Fibroblast of mammary gland (primary cell): ENCODE results near the gene ATF7.

Source experiments
- DNase-seq: peaks from one replicate; pipeline ENCODE4 v3.0.0-alpha.2; 2010; ENCODE audit warnings: low read depth
- H3K4me3 ChIP-seq: 2 replicates; pipeline ENCODE4 v1.5.1; 2011; ENCODE audit warnings: low read depth, mild to moderate bottlenecking, low read length, moderate library complexity; ENCODE audit not compliant: control insufficient read depth
- CTCF ChIP-seq: conservative IDR thresholded peaks from 2 replicates; pipeline ENCODE4 v1.5.1; 2011; ENCODE audit warnings: low read depth, low read length, inconsistent platforms; ENCODE audit not compliant: control insufficient read depth, insufficient read depth

ATF7 gene

GRCh38 chr12:53591301-53592206 lies 34.6 kb downstream of the ATF7 start:
- TF ChIP-seq CTCF: no peak
- DNase-seq: no peak
- no peak overlapping the region for H3K4me3 ChIP-seq

GRCh38 chr12:53590652-53591051 lies 35.5 kb downstream of the ATF7 start:
- TF ChIP-seq CTCF: no peak
- no peak overlapping the region for H3K4me3 ChIP-seq
- DNase-seq: no peak

GRCh38 chr12:53589915-53590314 lies 36.3 kb downstream of the ATF7 start:
- H3K4me3 ChIP-seq: no peak overlapping the region
- TF ChIP-seq CTCF: no peak
- DNase-seq: no peak

GRCh38 chr12:53589423-53589822 lies 36.8 kb downstream of the ATF7 start:
- TF ChIP-seq CTCF: no peak
- DNase-seq: no peak
- no peak overlapping the region for H3K4me3 ChIP-seq

- TF ChIP-seq CTCF: no peak
- no peak overlapping the region for H3K4me3 ChIP-seq
- no peak for DNase-seq
Observed at GRCh38 chr12:53588123-53588522, 38.1 kb downstream of the ATF7 start.

- no peak overlapping the region for H3K4me3 ChIP-seq
- DNase-seq: no peak
- TF ChIP-seq CTCF: no peak
Observed at GRCh38 chr12:53586745-53587144, 39.4 kb downstream of the ATF7 start.
